Measurements from ENCODE around the gene CPN1. TPM values are rescaled to one million over a fixed set of nuclear protein-coding genes. Genes with fewer than 3 reads are reported as not detected.

CPN1 gene
- polyA plus RNA-seq, 1 donor (not counting 4 experiments of a cell fraction or from before 2014, with no cell fraction given), result not detected

- Histone ChIP-seq H2AFZ (ENCODE audit: control insufficient read depth, low read length) (no peak overlapping the region), H3K9me1 (ENCODE audit: control insufficient read depth, extremely low read depth, insufficient read depth, low read length) (no peaks in the 10 kb centered on the region), H3K27me3 (ENCODE audit: control insufficient read depth, extremely low read depth, insufficient read depth, low read length) (no peaks in the 10 kb centered on the region), H3K9me3 (ENCODE audit: control insufficient read depth, low read depth, low read length) (no peaks in the 10 kb centered on the region), H3K79me2 (ENCODE audit: control insufficient read depth, insufficient read depth, low read length) (no peaks in the 10 kb centered on the region), H3K4me1 (ENCODE audit: control insufficient read depth, extremely low read depth, insufficient read depth, low read length) (peaks cover 9% of the 10 kb centered on the region), H4K20me1 (ENCODE audit: control insufficient read depth, extremely low read depth, insufficient read depth, low read length) (no peaks in the 10 kb centered on the region), H3K4me2 (ENCODE audit: control insufficient read depth, extremely low read depth, insufficient read depth, low read depth, low read length) (no peak overlapping the region), H3K4me3 (ENCODE audit: control insufficient read depth in 2 of 3, extremely low read depth in 1 of 3, insufficient read depth in 2 of 3, low read depth in 1 of 3, low read length in 3 of 3) (no peak overlapping the region), H3K27ac (ENCODE audit: control insufficient read depth, insufficient read depth, low read length) (no peak overlapping the region), H3K36me3 (ENCODE audit: control insufficient read depth in 2 of 2, extremely low read depth in 1 of 2, insufficient read depth in 2 of 2, low read length in 2 of 2) (no peaks in the 10 kb centered on the region), H3K9ac (ENCODE audit: control insufficient read depth, extremely low read depth, insufficient read depth, low read length) (no peak overlapping the region)
- no peak for TF ChIP-seq EZH2 (IDR thresholded peaks at IDR 0.05; ENCODE audit: low read length)
- TF ChIP-seq CTCF (optimal IDR thresholded peaks at IDR 0.05 in 1 of 3, IDR thresholded peaks at IDR 0.05 in 1 of 3, conservative IDR thresholded peaks at IDR 0.05 in 1 of 3; ENCODE audit: extremely low read depth in 1 of 3, insufficient read depth in 2 of 3, low read length in 3 of 3), result no peak
- no peak for FAIRE-seq
- dilution Hi-C loops (cut with MboI; ENCODE audit: extremely low pct_ligation_motif_present, low sequenced_read_pairs), result loop anchor here (5.0 kb wide), 1 partner anchor 43 kb away; no protein-coding TSS in a partner anchor
- DNase-seq (ENCODE audit: low read depth, low spot score), result no peak
Observed at GRCh38 chr10:100033766-100034418, 47.8 kb downstream of the CPN1 start.

- dilution Hi-C loops (cut with MboI; ENCODE audit: extremely low pct_ligation_motif_present, low sequenced_read_pairs), result no loop called here
- FAIRE-seq, result no peak
Observed at GRCh38 chr10:100027416-100027815, 54.3 kb downstream of the CPN1 start.

More at GRCh38 chr10:100027416-100027815, 54.3 kb downstream of the CPN1 start:
- Histone ChIP-seq H3K9me1 (ENCODE audit: control insufficient read depth, extremely low read depth, insufficient read depth, low read length) (no peaks in the 10 kb centered on the region), H3K4me1 (ENCODE audit: control insufficient read depth, extremely low read depth, insufficient read depth, low read length) (no peaks in the 10 kb centered on the region), H2AFZ (ENCODE audit: control insufficient read depth, low read length) (no peak overlapping the region), H4K20me1 (ENCODE audit: control insufficient read depth, extremely low read depth, insufficient read depth, low read length) (no peaks in the 10 kb centered on the region), H3K79me2 (ENCODE audit: control insufficient read depth, insufficient read depth, low read length) (no peaks in the 10 kb centered on the region), H3K27me3 (ENCODE audit: control insufficient read depth, extremely low read depth, insufficient read depth, low read length) (no peaks in the 10 kb centered on the region), H3K9me3 (ENCODE audit: control insufficient read depth, low read depth, low read length) (peaks cover 2% of the 10 kb centered on the region), H3K27ac (ENCODE audit: control insufficient read depth, insufficient read depth, low read length) (no peak overlapping the region), H3K9ac (ENCODE audit: control insufficient read depth, extremely low read depth, insufficient read depth, low read length) (no peak overlapping the region), H3K4me2 (ENCODE audit: control insufficient read depth, extremely low read depth, insufficient read depth, low read depth, low read length) (no peak overlapping the region), H3K36me3 (ENCODE audit: control insufficient read depth in 2 of 2, extremely low read depth in 1 of 2, insufficient read depth in 2 of 2, low read length in 2 of 2) (no peaks in the 10 kb centered on the region), H3K4me3 (ENCODE audit: control insufficient read depth in 2 of 3, extremely low read depth in 1 of 3, insufficient read depth in 2 of 3, low read depth in 1 of 3, low read length in 3 of 3) (no peak overlapping the region)
- DNase-seq (ENCODE audit: low read depth, low spot score), result no peak
- TF ChIP-seq EZH2 (IDR thresholded peaks at IDR 0.05; ENCODE audit: low read length) (no peak), CTCF (optimal IDR thresholded peaks at IDR 0.05 in 1 of 3, IDR thresholded peaks at IDR 0.05 in 1 of 3, conservative IDR thresholded peaks at IDR 0.05 in 1 of 3; ENCODE audit: extremely low read depth in 1 of 3, insufficient read depth in 2 of 3, low read length in 3 of 3) (no peak)

Data from keratinocyte (primary cell).